BE2C (cell line): ENCODE results near the gene OSMR.

ENCODE experiments used
- DNase-seq: peaks from one replicate; pipeline ENCODE4 v3.0.0-alpha.2; 2020
- H3K27me3 ChIP-seq: fragments of 250-450 bp; sonication (Bioruptor Pico); 2 replicates; pipeline ENCODE4 v1.5.1; 2020; ENCODE audit warnings: mild to moderate bottlenecking
- H3K36me3 ChIP-seq: fragments of 250-450 bp; sonication (Bioruptor Pico); 2 replicates; pipeline ENCODE4 v1.5.1; 2020; ENCODE audit warnings: mild to moderate bottlenecking
- H3K4me1 ChIP-seq: fragments of 250-450 bp; sonication (Bioruptor Pico); 2 replicates; pipeline ENCODE4 v1.5.1; 2020
- H3K4me3 ChIP-seq: 2 replicates; pipeline ENCODE4 v1.5.1; 2011; ENCODE audit warnings: low read depth, low read length
- H3K9me3 ChIP-seq: fragments of 250-450 bp; sonication (Bioruptor Pico); 2 replicates; pipeline ENCODE4 v1.5.1; 2020
- CTCF ChIP-seq: IDR thresholded peaks from 2 replicates; pipeline ENCODE4 v1.5.1; 2012; ENCODE audit warnings: mild to moderate bottlenecking, low read depth, low read length

The OSMR gene

GRCh38 chr5:38832810-38833209, 13.0 kb upstream of the OSMR start:
- Histone ChIP-seq H3K36me3 (no peaks in the 10 kb centered on the region), H3K4me3 (no peak overlapping the region), H3K4me1 (no peaks in the 10 kb centered on the region), H3K9me3 (no peaks in the 10 kb centered on the region), H3K27me3 (peaks cover 7% of the 10 kb centered on the region)
- no peak for TF ChIP-seq CTCF
- DNase-seq: no peak

- no peak for DNase-seq
- TF ChIP-seq CTCF: no peak
These were observed 9.9 kb upstream of the OSMR start for GRCh38 chr5:38835887-38836286.

GRCh38 chr5:38837416-38837815, 8.4 kb upstream of the OSMR start:
- no peak for DNase-seq
- H3K36me3 ChIP-seq: no peaks in the 10 kb centered on the region
- H3K4me1 ChIP-seq: no peaks in the 10 kb centered on the region; the same call in 1 of the 2 replicates
- H3K27me3 ChIP-seq: peaks cover 22% of the 10 kb centered on the region
- H3K4me3 ChIP-seq: no peak overlapping the region
- no peaks in the 10 kb centered on the region for H3K9me3 ChIP-seq
- TF ChIP-seq CTCF: no peak

More at GRCh38 chr5:38835887-38836286, 9.9 kb upstream of the OSMR start:
- Histone ChIP-seq H3K27me3 (peaks cover 11% of the 10 kb centered on the region), H3K4me1 (no peaks in the 10 kb centered on the region; the same call in 1 of the 2 replicates), H3K4me3 (no peak overlapping the region), H3K9me3 (no peaks in the 10 kb centered on the region), H3K36me3 (no peaks in the 10 kb centered on the region)

GRCh38 chr5:38837932-38838331, 7.9 kb upstream of the OSMR start:
- TF ChIP-seq CTCF: no peak
- DNase-seq: no peak
- Histone ChIP-seq H3K4me3 (no peak overlapping the region), H3K4me1 (no peaks in the 10 kb centered on the region; the same call in 1 of the 2 replicates), H3K27me3 (peaks cover 22% of the 10 kb centered on the region), H3K36me3 (no peaks in the 10 kb centered on the region), H3K9me3 (no peaks in the 10 kb centered on the region)

GRCh38 chr5:38843665-38844064, 2.1 kb upstream of the OSMR start:
- no peak for TF ChIP-seq CTCF
- H3K36me3 ChIP-seq: no peaks in the 10 kb centered on the region
- H3K27me3 ChIP-seq: peaks cover 63% of the 10 kb centered on the region
- H3K9me3 ChIP-seq: no peaks in the 10 kb centered on the region
- DNase-seq: no peak
- H3K4me1 ChIP-seq: no peaks in the 10 kb centered on the region
- H3K4me3 ChIP-seq: no peak overlapping the region

GRCh38 chr5:38846379-38847011, 683 bp downstream of the OSMR start:
- TF ChIP-seq CTCF: no peak
- DNase-seq: no peak
- Histone ChIP-seq H3K36me3 (no peaks in the 10 kb centered on the region), H3K4me1 (no peaks in the 10 kb centered on the region), H3K4me3 (no peak overlapping the region), H3K9me3 (no peaks in the 10 kb centered on the region), H3K27me3 (peaks cover 63% of the 10 kb centered on the region)
